GM13977 (cell line): Measurements from ENCODE around the gene MYBPH.

Source experiments
- DNase-seq: peaks from one replicate; pipeline ENCODE4 v3.0.0; 2012; ENCODE audit warnings: low spot score
- in situ Hi-C: fragments of 300-500 bp; cut with MboI; formaldehyde crosslinking; loops from one replicate; pipeline ENCODE4 v1.12.0; 2022; ENCODE audit warnings: low sequenced_read_pairs, low pct_unique_long_range_greater_than_20kb, mixed read lengths, inconsistent platforms; ENCODE audit not compliant: unreplicated experiment
- TF ChIP-seq, protein P1 (sequence below): IDR thresholded peaks from 2 replicates; pipeline ENCODE4 v1.5.1; 2012; ENCODE audit warnings: mild to moderate bottlenecking, control low read depth; ENCODE audit not compliant: insufficient read depth; ENCODE audit errors: extremely low read depth, missing control alignments

Gene MYBPH

DNA sequence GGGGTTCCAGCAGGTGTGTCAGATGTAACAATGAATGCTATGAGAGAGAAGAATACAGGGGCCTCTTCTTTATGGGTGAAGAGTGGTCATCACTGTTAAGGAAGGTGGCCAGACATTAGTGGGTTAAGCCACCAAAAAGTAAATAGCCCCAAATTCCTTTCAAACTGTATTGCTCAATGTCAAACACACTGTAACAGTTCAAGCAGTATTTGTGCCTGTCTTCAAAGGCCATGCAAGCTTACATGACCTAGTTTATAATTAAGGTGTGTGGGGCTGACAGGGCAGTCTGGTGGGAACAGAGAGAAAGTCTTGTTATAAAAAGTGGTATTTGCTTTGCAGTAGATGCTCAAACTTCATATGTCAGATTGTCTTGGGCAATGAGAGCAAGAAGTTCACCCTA lies 35.4 kb upstream of the MYBPH start:
- no peak for DNase-seq
- in situ Hi-C loops: no loop called here

DNA sequence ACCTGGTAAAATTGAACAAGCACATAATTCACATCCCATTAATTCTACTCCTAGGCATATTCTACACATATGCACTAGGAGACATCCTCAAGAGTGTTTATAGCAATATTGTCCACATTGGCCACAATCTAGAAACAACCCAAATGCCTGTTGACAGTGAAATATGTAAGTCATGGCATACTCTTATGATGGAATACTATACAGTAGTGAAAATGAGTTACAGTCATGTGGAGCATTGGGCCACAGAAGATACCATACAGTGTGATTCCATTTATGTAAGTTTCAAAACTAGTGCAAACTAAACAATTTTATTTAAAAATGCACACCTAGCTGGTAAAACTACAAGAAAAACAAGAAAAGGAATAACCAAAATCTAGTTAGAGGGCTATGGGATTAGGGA lies 34.7 kb upstream of the MYBPH start:
- TF ChIP-seq, protein P1, sequence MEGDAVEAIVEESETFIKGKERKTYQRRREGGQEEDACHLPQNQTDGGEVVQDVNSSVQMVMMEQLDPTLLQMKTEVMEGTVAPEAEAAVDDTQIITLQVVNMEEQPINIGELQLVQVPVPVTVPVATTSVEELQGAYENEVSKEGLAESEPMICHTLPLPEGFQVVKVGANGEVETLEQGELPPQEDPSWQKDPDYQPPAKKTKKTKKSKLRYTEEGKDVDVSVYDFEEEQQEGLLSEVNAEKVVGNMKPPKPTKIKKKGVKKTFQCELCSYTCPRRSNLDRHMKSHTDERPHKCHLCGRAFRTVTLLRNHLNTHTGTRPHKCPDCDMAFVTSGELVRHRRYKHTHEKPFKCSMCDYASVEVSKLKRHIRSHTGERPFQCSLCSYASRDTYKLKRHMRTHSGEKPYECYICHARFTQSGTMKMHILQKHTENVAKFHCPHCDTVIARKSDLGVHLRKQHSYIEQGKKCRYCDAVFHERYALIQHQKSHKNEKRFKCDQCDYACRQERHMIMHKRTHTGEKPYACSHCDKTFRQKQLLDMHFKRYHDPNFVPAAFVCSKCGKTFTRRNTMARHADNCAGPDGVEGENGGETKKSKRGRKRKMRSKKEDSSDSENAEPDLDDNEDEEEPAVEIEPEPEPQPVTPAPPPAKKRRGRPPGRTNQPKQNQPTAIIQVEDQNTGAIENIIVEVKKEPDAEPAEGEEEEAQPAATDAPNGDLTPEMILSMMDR: no peak
- in situ Hi-C loops: no loop called here
- DNase-seq: no peak

More for the DNA sequence above, 35.4 kb upstream of the MYBPH start:
- TF ChIP-seq, protein P1: no peak

DNA sequence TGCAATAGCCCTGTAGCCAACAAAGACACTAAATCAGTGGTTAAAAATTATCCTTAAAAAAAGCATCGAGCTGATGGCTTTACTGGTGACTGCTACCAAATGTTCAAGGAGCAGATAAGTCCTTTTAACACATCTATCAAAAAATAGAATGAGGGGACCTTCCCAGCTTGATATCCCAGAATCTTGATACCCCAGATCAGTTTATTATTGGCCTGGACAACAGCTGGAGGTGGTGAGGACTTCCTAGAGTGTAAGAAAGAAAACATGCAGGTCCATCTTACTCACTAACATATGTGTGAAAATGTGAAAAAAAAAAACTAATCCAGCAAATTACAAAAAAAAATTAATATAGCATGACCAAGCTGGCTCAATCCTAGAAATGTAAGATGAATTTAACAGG lies 32.6 kb upstream of the MYBPH start:
- TF ChIP-seq, protein P1: no peak
- in situ Hi-C loops: no loop called here
- no peak for DNase-seq

DNA sequence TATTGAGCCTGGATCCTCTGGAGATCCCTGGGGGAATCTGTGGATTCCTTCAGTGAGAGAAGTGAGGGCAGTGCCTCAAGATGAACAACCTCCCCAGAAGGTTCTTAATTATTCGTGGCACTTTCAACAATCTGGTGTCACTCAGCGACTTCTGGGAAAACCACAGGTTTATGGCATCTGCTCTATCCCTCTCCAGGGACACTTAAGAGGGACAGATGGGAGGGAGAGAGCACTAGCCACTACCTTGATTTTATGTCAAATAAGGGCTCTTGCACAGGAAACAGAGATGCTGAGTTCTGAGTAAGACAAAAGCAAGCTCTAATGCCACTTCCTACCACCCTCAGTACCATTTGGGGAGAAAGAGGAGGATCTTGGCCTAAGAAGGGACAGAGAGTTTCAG lies 32.1 kb upstream of the MYBPH start:
- no peak for DNase-seq
- in situ Hi-C loops: no loop called here
- TF ChIP-seq, protein P1: no peak

DNA sequence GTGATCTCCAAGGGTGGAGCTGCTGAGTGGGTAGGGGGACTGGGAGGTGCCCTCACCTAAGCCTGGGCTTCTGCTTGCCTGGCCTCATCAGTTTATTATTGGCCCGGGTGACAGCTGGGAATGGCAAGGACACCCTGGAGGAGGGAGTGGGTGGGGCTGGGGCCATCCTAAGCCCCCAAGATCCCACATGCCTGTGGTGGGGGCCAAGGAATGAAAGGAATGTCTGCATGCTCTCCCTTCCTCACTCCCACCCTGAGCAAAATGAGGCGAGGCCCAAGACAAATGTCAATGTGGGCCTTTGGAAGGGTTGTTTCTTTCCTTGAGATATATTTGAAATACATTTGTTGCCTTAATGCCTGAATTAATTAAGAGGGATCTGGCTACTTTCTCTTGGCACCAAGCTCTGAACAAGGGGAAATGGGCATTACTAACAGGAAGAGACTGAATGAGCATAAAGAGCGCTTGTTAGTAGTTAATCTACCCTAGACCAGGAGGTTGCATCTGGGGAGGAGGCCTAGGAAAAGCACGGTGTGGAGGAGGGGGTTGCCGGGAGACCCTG lies 30.6 kb upstream of the MYBPH start:
- in situ Hi-C loops: no loop called here
- TF ChIP-seq, protein P1: no peak
- DNase-seq: no peak

DNA sequence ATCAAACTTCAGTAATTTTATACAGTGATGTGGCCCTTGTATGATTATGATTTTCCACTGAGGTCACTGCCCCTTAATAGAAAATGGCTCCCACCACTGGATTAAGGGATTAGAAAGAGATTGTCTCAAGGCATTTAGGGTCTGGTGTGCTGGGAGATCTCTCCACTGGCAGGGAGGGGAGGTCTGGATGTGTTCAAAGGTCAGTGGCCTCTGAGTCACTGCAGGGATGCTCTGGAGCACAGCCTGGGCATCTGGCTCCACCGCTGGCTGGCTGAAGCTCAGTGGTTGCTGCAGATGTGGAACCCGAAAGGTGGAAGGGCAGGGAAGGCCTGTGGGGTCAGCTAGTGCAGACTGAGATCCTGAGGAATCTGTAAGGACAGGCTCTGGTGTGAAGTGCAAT lies 29.1 kb upstream of the MYBPH start:
- in situ Hi-C loops: no loop called here
- no peak for DNase-seq
- TF ChIP-seq, protein P1: no peak
